Myometrial cell (primary cell): ENCODE results near the gene VMO1. TPM values are rescaled to one million over a fixed set of nuclear protein-coding genes. Genes with fewer than 3 reads are reported as not detected.

Source experiments
- total RNA-seq: library from RNA; depleted of rRNA; stranded (reverse); fragments of >200 nt; gene quantifications from 2 replicates; pipeline ENCODE4 v1.2.3, GENCODE V29; 2015

The VMO1 gene, protein sequence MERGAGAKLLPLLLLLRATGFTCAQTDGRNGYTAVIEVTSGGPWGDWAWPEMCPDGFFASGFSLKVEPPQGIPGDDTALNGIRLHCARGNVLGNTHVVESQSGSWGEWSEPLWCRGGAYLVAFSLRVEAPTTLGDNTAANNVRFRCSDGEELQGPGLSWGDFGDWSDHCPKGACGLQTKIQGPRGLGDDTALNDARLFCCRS
- not detected in 2 replicates for total RNA-seq

DNA sequence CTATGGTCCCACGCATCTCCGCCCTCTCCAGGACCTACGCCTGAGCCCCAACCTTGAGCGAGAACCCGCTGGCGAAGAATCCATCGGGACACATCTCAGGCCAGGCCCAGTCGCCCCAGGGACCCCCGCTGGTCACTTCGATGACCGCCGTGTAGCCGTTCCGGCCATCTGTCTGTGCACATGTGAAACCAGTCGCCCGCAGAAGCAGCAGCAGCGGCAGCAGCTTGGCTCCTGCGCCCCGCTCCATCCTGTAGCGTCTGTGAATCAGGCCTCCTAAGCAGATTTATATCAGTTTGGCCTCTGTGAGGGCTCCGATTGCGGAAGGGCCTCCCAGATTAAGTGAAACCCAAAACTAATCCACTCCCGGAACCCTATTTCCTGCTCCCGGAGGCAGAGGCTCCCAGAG lies at the start of gene VMO1:
Gene VMO1, minus strand, starts transcription at position 259 of the 406 bp plus-strand sequence. Its CDS starts 12 bp downstream, at position 247.

DNA sequence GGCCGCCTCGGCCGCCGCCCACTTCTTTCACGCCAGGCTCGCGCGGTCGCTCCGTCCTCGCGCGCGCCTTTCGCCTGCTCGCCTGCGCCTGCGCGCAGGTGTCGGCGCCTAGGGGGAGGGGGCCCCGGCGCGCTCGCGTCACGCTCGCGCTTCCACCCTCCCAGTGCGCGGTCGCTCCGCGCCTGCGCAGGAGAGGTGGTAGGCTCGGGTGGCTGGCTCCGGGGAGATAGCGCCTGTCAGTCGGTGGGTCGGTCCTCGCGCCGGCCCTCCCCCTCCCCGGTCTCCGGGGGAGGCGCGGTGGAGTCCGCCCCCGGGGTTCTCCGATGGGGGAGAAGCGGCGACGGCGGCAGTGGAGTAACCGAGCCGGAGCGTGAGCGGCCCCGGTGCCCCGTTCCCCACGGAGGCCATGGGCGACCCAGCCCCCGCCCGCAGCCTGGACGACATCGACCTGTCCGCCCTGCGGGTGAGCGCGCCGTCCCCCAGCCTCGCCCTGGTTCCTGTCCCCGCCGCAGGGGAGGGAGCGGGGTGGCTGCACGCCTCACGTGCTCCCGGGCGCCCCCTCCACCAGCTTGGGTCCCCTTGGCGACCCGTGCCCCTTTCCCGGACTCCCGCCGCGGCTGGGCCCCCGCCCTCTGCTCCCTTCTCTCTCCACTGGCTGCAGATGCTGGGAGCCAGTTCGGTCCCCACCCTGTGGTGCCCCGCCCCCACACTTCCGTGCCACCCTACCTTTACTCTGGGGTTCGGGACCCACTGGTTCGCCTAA lies 47.2 kb upstream of the VMO1 start, which contains the start of gene MINK1:
Gene MINK1, plus strand, starts transcription at position 163 of the 763 bp plus-strand sequence. Its CDS starts 244 bp downstream, at position 407.

DNA sequence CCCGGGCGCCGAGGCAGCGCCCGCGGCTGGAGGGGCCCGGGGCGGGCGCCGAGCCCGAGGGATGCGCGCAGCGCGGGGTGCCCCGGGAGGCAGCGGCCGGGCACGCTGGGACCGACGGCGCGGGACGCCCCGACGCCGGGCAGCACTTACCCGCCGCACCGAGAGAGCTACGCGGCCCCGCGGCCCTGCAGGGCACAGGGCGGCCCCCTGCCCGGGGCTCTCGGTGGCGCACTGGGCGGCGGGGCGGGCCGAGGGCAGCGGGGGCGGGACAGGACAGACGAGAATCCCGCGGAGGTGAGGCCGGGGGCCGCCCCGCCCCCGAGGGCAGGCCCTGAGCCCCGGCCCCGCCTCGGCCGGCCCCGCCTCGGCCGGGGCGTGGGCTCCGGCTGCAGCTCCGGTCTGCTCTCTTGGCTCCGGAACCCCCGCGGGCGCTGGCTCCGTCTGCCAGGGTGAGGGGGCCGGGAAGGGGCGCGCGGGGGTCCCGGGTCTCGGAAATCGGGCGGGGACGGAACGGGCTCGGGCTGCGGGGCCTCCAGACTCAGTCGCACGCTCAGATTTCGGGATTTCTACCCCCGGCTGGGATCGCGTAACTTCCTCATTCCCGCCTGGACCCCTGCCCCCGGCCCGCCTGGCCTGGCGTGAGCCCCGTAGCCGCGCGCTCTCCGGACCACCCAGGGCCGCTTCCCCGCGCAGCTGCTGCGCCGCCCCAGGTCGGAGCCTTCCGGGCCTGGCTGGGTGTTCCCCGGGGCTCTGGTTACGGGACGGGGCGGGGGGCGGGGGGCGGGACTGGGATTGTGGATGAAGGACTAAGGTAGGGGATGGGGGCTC lies 20.8 kb upstream of the VMO1 start, which contains the start of gene PLD2:
Gene PLD2, plus strand, starts transcription at position 376 of the 828 bp plus-strand sequence. CDS start 621 bp downstream, outside the sequence.

DNA sequence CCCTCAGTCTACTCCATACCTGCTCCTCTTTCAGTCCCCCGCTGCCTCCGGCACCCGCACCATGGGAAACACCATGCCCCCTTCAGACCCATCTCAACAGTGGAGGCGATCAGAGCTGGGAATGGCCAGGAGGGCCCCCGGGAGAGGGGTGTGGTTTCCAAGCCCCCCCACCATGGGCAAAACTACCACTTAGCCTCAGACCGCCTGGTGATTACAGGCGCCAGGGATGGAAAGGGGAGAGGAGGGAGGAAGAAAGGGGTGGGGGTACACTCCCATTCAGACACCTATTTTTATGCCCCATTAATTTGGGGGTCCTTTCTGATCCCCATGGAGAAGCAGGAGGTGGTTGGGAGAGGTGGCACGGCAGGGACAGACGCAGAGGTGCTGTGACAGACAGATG lies 16.1 kb upstream of the VMO1 start, which contains the start of gene C17orf114:
Gene C17orf114, minus strand, starts transcription at position 101 of the 400 bp plus-strand sequence.

DNA sequence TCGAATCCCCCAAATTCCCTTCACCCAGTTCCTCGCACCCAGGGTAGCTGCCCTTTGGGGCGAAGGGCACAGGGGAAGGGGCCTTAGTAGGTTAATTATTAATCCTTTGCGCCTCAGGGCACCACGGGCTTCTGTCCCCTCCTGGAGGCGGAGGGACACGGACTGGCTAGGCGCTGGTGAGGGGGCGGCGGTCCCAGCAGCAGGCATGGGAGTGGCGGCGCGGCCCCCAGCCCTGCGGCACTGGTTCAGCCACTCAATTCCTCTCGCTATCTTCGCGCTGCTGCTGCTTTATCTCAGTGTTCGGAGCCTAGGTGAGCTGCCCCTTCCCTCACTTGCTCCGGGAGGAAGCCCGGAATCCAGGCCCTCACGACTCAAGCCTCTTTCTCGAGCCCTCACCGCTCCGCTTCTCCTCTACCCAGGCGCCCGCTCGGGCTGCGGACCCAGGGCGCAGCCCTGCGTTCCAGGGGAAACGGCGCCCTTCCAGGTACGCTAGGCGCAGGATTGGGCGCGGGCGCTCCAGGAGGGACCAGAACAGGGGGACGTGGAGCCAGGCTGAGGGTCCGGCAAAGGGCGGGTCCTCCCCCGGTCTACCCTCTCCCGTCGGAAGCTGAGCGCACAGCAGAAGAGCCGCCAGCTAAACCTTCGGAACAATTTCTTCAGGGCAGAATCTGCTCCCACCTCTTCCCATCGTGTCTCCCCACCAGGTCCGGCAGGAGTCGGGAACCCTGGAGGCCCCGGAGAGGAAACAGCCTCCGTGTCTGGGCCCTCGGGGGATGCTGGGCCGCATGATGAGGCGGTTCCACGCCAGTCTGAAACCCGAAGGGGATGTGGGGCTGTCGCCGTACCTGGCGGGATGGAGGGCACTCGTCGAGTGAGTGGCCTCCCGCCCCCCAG lies 2.9 kb upstream of the VMO1 start, which contains the start of gene GLTPD2:
Gene GLTPD2, plus strand, starts transcription at position 158 of the 894 bp plus-strand sequence. Its CDS starts 48 bp downstream, at position 206.

DNA sequence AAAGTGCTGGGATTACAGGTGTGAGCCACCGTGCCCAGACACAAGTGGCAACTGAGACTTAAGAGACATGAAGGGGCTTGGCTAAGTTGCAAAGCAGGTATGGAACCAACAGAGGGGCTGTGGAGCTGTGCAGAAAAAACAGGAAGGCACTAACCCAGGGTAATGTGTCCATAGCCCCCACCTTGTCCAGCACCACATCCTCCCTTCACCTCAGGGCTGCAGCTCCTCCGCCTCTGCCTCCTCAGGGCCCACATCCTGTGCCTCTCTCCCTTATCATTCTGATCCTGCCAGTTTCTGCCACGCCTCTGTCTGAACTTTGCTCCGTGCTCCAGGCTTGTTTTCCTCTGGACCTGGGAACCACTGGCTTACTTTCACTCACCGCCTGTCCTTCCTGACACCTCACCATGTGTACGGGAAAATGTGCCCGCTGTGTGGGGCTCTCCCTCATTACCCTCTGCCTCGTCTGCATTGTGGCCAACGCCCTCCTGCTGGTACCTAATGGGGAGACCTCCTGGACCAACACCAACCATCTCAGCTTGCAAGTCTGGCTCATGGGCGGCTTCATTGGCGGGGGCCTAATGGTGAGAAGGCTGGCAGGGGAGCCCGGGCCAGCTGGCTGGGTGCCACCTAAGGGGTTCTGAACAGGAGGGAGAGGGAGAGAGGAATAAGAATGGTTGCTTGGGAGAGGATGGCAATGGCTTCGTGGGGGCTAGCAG lies 14.5 kb downstream of the VMO1 start, which contains the start of gene TM4SF5:
Gene TM4SF5, plus strand, starts transcription at position 368 of the 716 bp plus-strand sequence. Its CDS starts 37 bp downstream, at position 405.

GRCh38 chr17:4739122-4740024 lies 46.8 kb downstream of the VMO1 start, which contains the start of the genes CXCL16 and ZMYND15:
Gene CXCL16 (minus strand): TSS chr17:4739928. CDS start chr17:4739339, 589 bp downstream.
Gene ZMYND15 (plus strand): TSS chr17:4739833. CDS start chr17:4740549, 716 bp downstream.

Other genes with a start within 250 kb of the VMO1 start
- 61.7 and 62.7 TPM in 2 replicates for gene MYBBP1A, start 231.0 kb downstream of the VMO1 start, total RNA-seq
- gene GGT6, start 225.8 kb downstream of the VMO1 start, total RNA-seq = not detected in 2 replicates
- gene SMTNL2, start 201.8 kb downstream of the VMO1 start, total RNA-seq = not detected in 2 replicates
- gene ALOX15, start 144.7 kb downstream of the VMO1 start, total RNA-seq = not detected in 2 replicates
- 22.5 and 25.9 TPM in 2 replicates for gene PELP1, start 82.2 kb downstream of the VMO1 start, total RNA-seq
- gene ARRB2, start 75.7 kb downstream of the VMO1 start, total RNA-seq = 12.9 and 14.4 TPM in 2 replicates
- 31.5 and 34.9 TPM in 2 replicates for gene MED11, start 54.9 kb downstream of the VMO1 start, total RNA-seq
- 0.29 TPM in 1 of 2 replicates, not detected in the other for gene ZMYND15, start 46.5 kb downstream of the VMO1 start, total RNA-seq
- 1.2 and 1.7 TPM in 2 replicates for gene CXCL16, start 46.4 kb downstream of the VMO1 start, total RNA-seq
- not detected in 2 replicates for gene TM4SF5, start 14.5 kb downstream of the VMO1 start, total RNA-seq
- not detected in 2 replicates for gene GLTPD2, start 2.6 kb upstream of the VMO1 start, total RNA-seq
- gene PSMB6, start 9.8 kb upstream of the VMO1 start, total RNA-seq = 350 and 452 TPM in 2 replicates
- 19.8 and 28.3 TPM in 2 replicates for gene PLD2, start 20.8 kb upstream of the VMO1 start, total RNA-seq
- 22.2 and 26.2 TPM in 2 replicates for gene MINK1, start 47.0 kb upstream of the VMO1 start, total RNA-seq
- gene C17orf107, start 113.2 kb upstream of the VMO1 start, total RNA-seq = 4.3 and 5.7 TPM in 2 replicates
- 0.35 and 0.86 TPM in 2 replicates for gene CHRNE, start 116.7 kb upstream of the VMO1 start, total RNA-seq
- gene GP1BA, start 145.9 kb upstream of the VMO1 start, total RNA-seq = not detected in 2 replicates
- 61.9 and 65.2 TPM in 2 replicates for gene SLC25A11, start 153.7 kb upstream of the VMO1 start, total RNA-seq
- 64.3 and 64.5 TPM in 2 replicates for gene RNF167, start 153.9 kb upstream of the VMO1 start, total RNA-seq
- 1,248 and 1,319 TPM in 2 replicates for gene PFN1, start 162.2 kb upstream of the VMO1 start, total RNA-seq
- gene ENO3, start 164.8 kb upstream of the VMO1 start, total RNA-seq = 3.4 TPM in 1 of 2 replicates, not detected in the other
- gene SPAG7, start 181.5 kb upstream of the VMO1 start, total RNA-seq = 60.0 and 64.9 TPM in 2 replicates
- gene CAMTA2, start 201.3 kb upstream of the VMO1 start, total RNA-seq = 15.6 and 36.6 TPM in 2 replicates
- under 0.01 and 0.53 TPM in 2 replicates for gene INCA1, start 211.2 kb upstream of the VMO1 start, total RNA-seq
- 49.3 and 54.8 TPM in 2 replicates for gene KIF1C, start 211.6 kb upstream of the VMO1 start, total RNA-seq
- 0.29 and 0.71 TPM in 2 replicates for gene SLC52A1, start 249.1 kb upstream of the VMO1 start, total RNA-seq